H1 (cell line): Measurements from ENCODE around the gene PML. TPM values are rescaled to one million over a fixed set of nuclear protein-coding genes. Genes with fewer than 3 reads are reported as not detected.

Source experiments
- CTCF ChIA-PET: fragments of 300-600 bp; sonication (Branson Sonifier 250); formaldehyde crosslinking; loops from one replicate; lab custom pipeline; 2021; ENCODE audit not compliant: partially characterized antibody; lab: Charles Lee
- POLR2A ChIA-PET: fragments of 300-600 bp; sonication (Branson Sonifier 250); formaldehyde crosslinking; loops from one replicate; lab custom pipeline; 2021; ENCODE audit warnings: inconsistent platforms; ENCODE audit not compliant: partially characterized antibody; lab: Charles Lee
- DNase-seq, 2 experiments: peaks; one replicate each; pipeline versions ENCODE4 v3.0.0 to v3.0.0-alpha.2; 2010 to 2022; ENCODE audit warnings: low spot score in 2 of 2, low read depth in 1 of 2, mixed read lengths in 1 of 2
- FAIRE-seq: peaks from 2 replicates; lab custom pipeline; 2011; peaks lifted over from hg19 to GRCh38; lab: Jason Lieb, UNC
- H2AFZ ChIP-seq: 2 replicates; pipeline ENCODE4 v1.8.1; 2012; ENCODE audit warnings: low read length, inconsistent platforms
- H2AK5ac ChIP-seq: 2 replicates; pipeline ENCODE4 v1.6.1; 2013; ENCODE audit warnings: low read depth, low read length
- H2BK120ac ChIP-seq: replicated peaks from 2 replicates; pipeline ENCODE3; 2013; ENCODE audit warnings: low read depth, low read length, inconsistent platforms
- H2BK12ac ChIP-seq: 2 replicates; pipeline ENCODE4 v1.6.1; 2013; ENCODE audit warnings: low read depth, low read length
- H2BK15ac ChIP-seq: 2 replicates; pipeline ENCODE4 v1.6.1; 2013; ENCODE audit warnings: low read length
- H2BK20ac ChIP-seq: 2 replicates; pipeline ENCODE4 v1.6.1; 2013; ENCODE audit warnings: low read length
- H2BK5ac ChIP-seq: 2 replicates; pipeline ENCODE4 v1.6.1; 2013; ENCODE audit warnings: low read depth, low read length
- H3K14ac ChIP-seq: 2 replicates; pipeline ENCODE4 v1.6.1; 2013; ENCODE audit warnings: inconsistent platforms; ENCODE audit not compliant: insufficient read length
- H3K18ac ChIP-seq: 2 replicates; pipeline ENCODE4 v1.6.1; 2013; ENCODE audit warnings: low read length; ENCODE audit errors: extremely low read depth
- H3K23ac ChIP-seq: 2 replicates; pipeline ENCODE4 v1.6.1; 2013; ENCODE audit warnings: inconsistent platforms; ENCODE audit not compliant: insufficient read length
- H3K23me2 ChIP-seq: 2 replicates; pipeline ENCODE4 v1.6.1; 2013; ENCODE audit warnings: low read depth, low read length
- H3K27ac ChIP-seq: 2 replicates; pipeline ENCODE4 v1.6.1; 2011; ENCODE audit warnings: low read depth, low read length, inconsistent platforms
- H3K27me3 ChIP-seq, 4 experiments: replicated peaks in 1 of 4; 1 replicate in 1 of 4; 2 replicates in 3 of 4; pipeline versions ENCODE4 v1.6.1 to v1.8.1; 2011 to 2013; ENCODE audit warnings: low read length in 3 of 4, mild to moderate bottlenecking in 3 of 4, inconsistent platforms in 2 of 4, mixed read lengths in 2 of 4, moderate library complexity in 1 of 4; ENCODE audit not compliant: control insufficient read depth in 3 of 4, insufficient read depth in 3 of 4; ENCODE audit errors: extremely low read depth in 1 of 4
- H3K36me3 ChIP-seq, 4 experiments: 2 replicates each; pipeline versions ENCODE4 v1.6.1 to v1.8.1; 2011 to 2013; ENCODE audit warnings: mild to moderate bottlenecking in 4 of 4, low read length in 3 of 4, moderate library complexity in 2 of 4, control low read depth in 1 of 4, inconsistent platforms in 1 of 4; ENCODE audit not compliant: insufficient read depth in 4 of 4, control insufficient read depth in 2 of 4
- H3K4ac ChIP-seq: replicated peaks from 2 replicates; pipeline ENCODE3; 2013; ENCODE audit warnings: low read length, low read depth, mixed read lengths, inconsistent platforms; ENCODE audit not compliant: insufficient read length
- H3K4me1 ChIP-seq, 4 experiments: replicated peaks in 1 of 4; 1 replicate in 1 of 4; 2 replicates in 3 of 4; pipeline versions ENCODE4 v1.6.1 to v1.8.1; 2011 to 2013; ENCODE audit warnings: low read length in 3 of 4, inconsistent platforms in 2 of 4, mixed read lengths in 1 of 4; ENCODE audit not compliant: insufficient read depth in 4 of 4, control insufficient read depth in 3 of 4
- H3K4me2 ChIP-seq, 2 experiments: 2 replicates each; pipeline versions ENCODE4 v1.6.1 to v1.8.1; 2011 to 2013; ENCODE audit warnings: low read depth in 2 of 2, low read length in 2 of 2, control low read depth in 1 of 2, inconsistent platforms in 1 of 2, mild to moderate bottlenecking in 1 of 2; ENCODE audit not compliant: insufficient read depth in 1 of 2
- H3K4me3 ChIP-seq, 4 experiments: fragments of 200-600, 300-600 bp in 1 of 4; sonication (generic), shearing (Covaris generic), sonication (Bioruptor Twin) in 1 of 4; 2 replicates each; pipeline versions ENCODE4 v1.5.1 to v1.8.1; 2011 to 2016; ENCODE audit warnings: low read length in 4 of 4, low read depth in 3 of 4, control low read depth in 2 of 4, inconsistent platforms in 2 of 4, mild to moderate bottlenecking in 2 of 4, mixed read lengths in 1 of 4, moderate library complexity in 1 of 4; ENCODE audit not compliant: insufficient read depth in 2 of 4; ENCODE audit errors: extremely low read depth in 1 of 4
- H3K56ac ChIP-seq: replicated peaks from 2 replicates; pipeline ENCODE3; 2013; ENCODE audit warnings: low read depth, mild to moderate bottlenecking, mixed read lengths, low read length, inconsistent platforms; ENCODE audit not compliant: insufficient read length
- H3K79me1 ChIP-seq: 2 replicates; pipeline ENCODE4 v1.6.1; 2013; ENCODE audit warnings: low read depth, low read length, control low read depth
- H3K79me2 ChIP-seq, 2 experiments: 2 replicates each; pipeline versions ENCODE4 v1.6.1 to v1.8.1; 2012 to 2013; ENCODE audit warnings: low read length in 2 of 2, mild to moderate bottlenecking in 2 of 2, inconsistent platforms in 1 of 2; ENCODE audit not compliant: insufficient read depth in 2 of 2, control insufficient read depth in 1 of 2
- H3K9ac ChIP-seq, 4 experiments: replicated peaks in 1 of 4; 1 replicate in 1 of 4; 2 replicates in 3 of 4; pipeline versions ENCODE4 v1.6.1 to v1.8.1; 2011 to 2013; ENCODE audit warnings: low read depth in 3 of 4, low read length in 3 of 4, control low read depth in 2 of 4, mild to moderate bottlenecking in 2 of 4, moderate library complexity in 2 of 4, inconsistent platforms in 1 of 4; ENCODE audit errors: extremely low read depth in 1 of 4
- H3K9me3 ChIP-seq, 2 experiments: 2 replicates each; pipeline versions ENCODE4 v1.6.1 to v1.8.1; 2012 to 2013; ENCODE audit warnings: mild to moderate bottlenecking in 2 of 2, moderate library complexity in 2 of 2, control low read depth in 1 of 2, inconsistent platforms in 1 of 2, low read depth in 1 of 2, low read length in 1 of 2, mixed read lengths in 1 of 2; ENCODE audit not compliant: insufficient read depth in 2 of 2
- H4K20me1 ChIP-seq, 2 experiments: replicated peaks in 1 of 2; 2 replicates each; pipeline versions ENCODE3 to v1.8.1; 2011 to 2013; ENCODE audit warnings: inconsistent platforms in 2 of 2, low read length in 2 of 2, mild to moderate bottlenecking in 1 of 2; ENCODE audit not compliant: insufficient read depth in 2 of 2, control insufficient read depth in 1 of 2
- H4K5ac ChIP-seq: 2 replicates; pipeline ENCODE4 v1.6.1; 2013; ENCODE audit warnings: low read length, low read depth, mixed read lengths, inconsistent platforms; ENCODE audit not compliant: insufficient read length
- H4K8ac ChIP-seq: 2 replicates; pipeline ENCODE4 v1.8.0; 2013; ENCODE audit warnings: mild to moderate bottlenecking, moderate library complexity, low read length, inconsistent platforms; ENCODE audit not compliant: insufficient read depth; ENCODE audit errors: extremely low read depth
- H4K91ac ChIP-seq: replicated peaks from 2 replicates; pipeline ENCODE3; 2013; ENCODE audit warnings: low read length, mixed read lengths, inconsistent platforms; ENCODE audit not compliant: insufficient read length
- CTCF ChIP-seq, 3 experiments: IDR thresholded peaks; 1 replicate in 2 of 3; 2 replicates in 1 of 3; pipeline versions ENCODE4 v1.5.1 to v1.6.1; 2011; ENCODE audit warnings: low read length in 3 of 3, mild to moderate bottlenecking in 3 of 3, inconsistent platforms in 2 of 3, low read depth in 1 of 3, moderate library complexity in 1 of 3; ENCODE audit not compliant: insufficient read depth in 1 of 3; ENCODE audit errors: control extremely low read depth in 1 of 3
- GTF2F1 ChIP-seq: IDR thresholded peaks from 2 replicates; pipeline ENCODE4 v1.6.1; 2012; ENCODE audit warnings: low read depth, low read length, improper control_type of control experiment, borderline replicate concordance
- MAX ChIP-seq: IDR thresholded peaks from 2 replicates; pipeline ENCODE4 v1.6.1; 2012; ENCODE audit warnings: inconsistent platforms
- PHF8 ChIP-seq: fragments of 200-600 bp; sonication (generic); conservative IDR thresholded peaks from 2 replicates; pipeline ENCODE4 v1.7.1; 2012; ENCODE audit warnings: low read depth, mild to moderate bottlenecking, inconsistent platforms, low read length, moderate library complexity
- RBBP5 ChIP-seq: IDR thresholded peaks from 2 replicates; pipeline ENCODE4 v1.7.1; 2012; ENCODE audit warnings: low read depth, mild to moderate bottlenecking, inconsistent platforms, low read length, moderate library complexity, borderline replicate concordance
- RXRA ChIP-seq: IDR thresholded peaks from 2 replicates; pipeline ENCODE4 v1.6.1; 2011; ENCODE audit warnings: low read depth, mild to moderate bottlenecking, low read length, moderate library complexity; ENCODE audit not compliant: insufficient read depth
- WGBS, 2 experiments: shearing (Covaris generic) in 1 of 2; methylation state at CpG; one replicate each; pipeline versions ENCODE4 v1.1.6 to v1.1.7; 2013 to 2015; ENCODE audit warnings: low lambda C conversion rate in 2 of 2, mixed read lengths in 2 of 2, inconsistent platforms in 1 of 2, low coverage in 1 of 2, missing lambda C conversion rate in 1 of 2; ENCODE audit not compliant: insufficient replicate concordance in 2 of 2, insufficient coverage in 1 of 2, insufficient read length in 1 of 2; ENCODE audit errors: extremely low coverage in 1 of 2, missing lambda C conversion rate in 1 of 2; 5-methylcytosine and 5-hydroxymethylcytosine counted together
- polyA plus RNA-seq, 7 experiments: library from polyadenylated mRNA; depleted of rRNA in 3 of 7; stranded (reverse) in 5 of 7; unstranded in 2 of 7; fragments of >200 nt in 5 of 7; fragments of 200-250 nt in 2 of 7; gene quantifications; 1 replicate in 5 of 7; 2 replicates in 1 of 7; 4 replicates in 1 of 7; pipeline versions ENCODE4 v1.2.1 to v1.2.3, GENCODE V29; 2011 to 2013; ENCODE audit warnings: missing spikeins in 2 of 7, mixed read lengths in 2 of 7
- total RNA-seq: library from RNA; stranded (reverse); fragmentation: NEBNext Ultra II Directional; extraction: Animal tissue kit (Norgen Biotek cat#: 25700); gene quantifications from 2 replicates; pipeline ENCODE4 v1.2.1, GENCODE V29; 2021

Gene PML
- total and polyA plus RNA-seq, 2 of the 8 experiments (the other 6 are each of a cell fraction or from before 2014, with no cell fraction given) = 14.9 to 30.3 TPM

- Histone ChIP-seq H3K18ac (no peak overlapping the region), H2AK5ac (no peak overlapping the region), H3K36me3 (no peaks in the 10 kb centered on the region), H3K9ac (no peak overlapping the region), H3K27me3 (peaks cover 0 to 6% (median 4%) of the 10 kb centered on the region in 4 experiments; a peak in 3 of 7 replicates), H3K4ac (no peak overlapping the region), H3K4me2 (peak overlapping the region in 1 of 2 experiments; percentile 17; a peak in 1 of 4 replicates), H3K4me3 (no peak overlapping the region), H3K23ac (no peak overlapping the region), H3K23me2 (no peaks in the 10 kb centered on the region), H3K4me1 (peaks cover 0 to 6% (median 0%) of the 10 kb centered on the region in 4 experiments; a peak in 2 of 7 replicates), H4K91ac (no peak overlapping the region), H3K9me3 (no peaks in the 10 kb centered on the region; a peak in 1 of 4 replicates), H2BK12ac (no peak overlapping the region), H2BK15ac (no peak overlapping the region), H2BK120ac (no peak overlapping the region), H3K79me1 (no peaks in the 10 kb centered on the region), H2BK5ac (no peak overlapping the region), H2AFZ (0 out of 2 replicates have a peak overlapping the region, but pooled peaks have one; percentile 74), H4K8ac (no peak overlapping the region), H2BK20ac (no peak overlapping the region), H3K27ac (no peak overlapping the region), H3K79me2 (no peaks in the 10 kb centered on the region), H4K20me1 (no peaks in the 10 kb centered on the region), H3K56ac (no peak overlapping the region), H3K14ac (no peak overlapping the region), H4K5ac (no peak overlapping the region)
- 29% methylated on average over 16 of the region's 17 CpGs; no CpG with 5 or more reads in 1 of the 2 experiments for WGBS, 2 experiments
- CTCF ChIA-PET = interaction anchor here (0.5 to 10.4 kb wide), 50 partner anchors 8 to 428 kb away, joined by 3 to 125 read pairs (median 4); partner anchors contain the start of genes PML and STRA6
- DNase-seq = peak; percentile 21 to 86
- POLR2A ChIA-PET = interaction anchor here (0.9 to 1.9 kb wide), 3 partner anchors 54 to 267 kb away, joined by 3 to 5 read pairs (median 3); partner anchors contain the start of gene ISLR2
- FAIRE-seq = no peak
- TF ChIP-seq RBBP5 (no peak), CTCF (IDR thresholded peaks at IDR 0.05; ENCODE audit: control extremely low read depth in 1 of 3, insufficient read depth in 1 of 3, low read depth in 1 of 3, low read length in 3 of 3) (peak; percentile 64 to 85 (median 77)), PHF8 (no peak), GTF2F1 (no peak), MAX (peak; percentile 51; the same call in 1 of the 2 replicates), RXRA (no peak)
Observed at GRCh38 chr15:74053941-74054529, 59.5 kb downstream of the PML start.
